ENCODE measurements around the gene TARS1. TPM values are rescaled to one million over a fixed set of nuclear protein-coding genes. Genes with fewer than 3 reads are reported as not detected.

The TARS1 gene
- polyA plus RNA-seq, 1 donor from 2014 or later = 88.7 TPM

GRCh38 chr5:33482335-33482734 is 41.6 kb downstream of the TARS1 start:
- H3K27me3 ChIP-seq (ENCODE audit: insufficient read depth, low read depth, low read length) = no peaks in the 10 kb centered on the region
- TF ChIP-seq TAF1 (IDR thresholded peaks at IDR 0.05; ENCODE audit: low read depth) = no peak
- no peak for TF ChIP-seq EP300 (conservative IDR thresholded peaks at IDR 0.05; ENCODE audit: poor library complexity, severe bottlenecking)
- TF ChIP-seq REST (IDR thresholded peaks at IDR 0.05; ENCODE audit: borderline replicate concordance) = peak; percentile 35
- peak; percentile 36 for TF ChIP-seq POLR2AphosphoS5 (IDR thresholded peaks at IDR 0.05)
- no peaks in the 10 kb centered on the region for H3K36me3 ChIP-seq (ENCODE audit: insufficient read depth, low read length)
- H3K27ac ChIP-seq (ENCODE audit: low read length) = no peak overlapping the region
- no peak overlapping the region for H2AFZ ChIP-seq (ENCODE audit: low read depth, low read length)
- H3K79me2 ChIP-seq (replicated peaks; ENCODE audit: insufficient read depth, low read length) = no peaks in the 10 kb centered on the region
- H4K20me1 ChIP-seq (ENCODE audit: insufficient read depth) = no peaks in the 10 kb centered on the region
- no peak overlapping the region for H3K4me3 ChIP-seq (ENCODE audit: low read length)
- H3K9ac ChIP-seq (ENCODE audit: low read length) = no peak overlapping the region
- H3K4me2 ChIP-seq (ENCODE audit: low read length) = no peak overlapping the region
- H3F3A ChIP-seq (ENCODE audit: insufficient read depth, low read length, poor library complexity, severe bottlenecking) = no peaks in the 10 kb centered on the region
- H3K9me2 ChIP-seq (ENCODE audit: insufficient read depth, low read length) = no peaks in the 10 kb centered on the region
- H3K9me3 ChIP-seq (ENCODE audit: low read length) = no peaks in the 10 kb centered on the region

GRCh38 chr5:33487236-33487635 is 46.5 kb downstream of the TARS1 start:
- H3K36me3 ChIP-seq (ENCODE audit: insufficient read depth, low read length) = no peaks in the 10 kb centered on the region
- H3K9me2 ChIP-seq (ENCODE audit: insufficient read depth, low read length) = no peaks in the 10 kb centered on the region
- no peaks in the 10 kb centered on the region for H3K9me3 ChIP-seq (ENCODE audit: low read length)
- H3K27me3 ChIP-seq (ENCODE audit: insufficient read depth, low read depth, low read length) = no peaks in the 10 kb centered on the region
- TF ChIP-seq MXI1 (conservative IDR thresholded peaks at IDR 0.05; ENCODE audit: poor library complexity, severe bottlenecking) (no peak), TAF1 (IDR thresholded peaks at IDR 0.05; ENCODE audit: low read depth) (no peak), EZH2 (IDR thresholded peaks at IDR 0.05; ENCODE audit: borderline replicate concordance, insufficient read depth, low read length, poor library complexity, severe bottlenecking) (no peak), POLR2AphosphoS5 (IDR thresholded peaks at IDR 0.05) (no peak), SMC3 (conservative IDR thresholded peaks at IDR 0.05; ENCODE audit: poor library complexity) (no peak), EP300 (conservative IDR thresholded peaks at IDR 0.05; ENCODE audit: poor library complexity, severe bottlenecking) (no peak), CTCF (IDR thresholded peaks at IDR 0.05; ENCODE audit: poor library complexity, severe bottlenecking) (no peak), REST (IDR thresholded peaks at IDR 0.05; ENCODE audit: borderline replicate concordance) (no peak), RAD21 (conservative IDR thresholded peaks at IDR 0.05) (no peak)
- no peak overlapping the region for H3K9ac ChIP-seq (ENCODE audit: low read length)
- no peaks in the 10 kb centered on the region for H4K20me1 ChIP-seq (ENCODE audit: insufficient read depth)
- no peak overlapping the region for H2AFZ ChIP-seq (ENCODE audit: low read depth, low read length)
- no peak overlapping the region for H3K4me2 ChIP-seq (ENCODE audit: low read length)
- no peak overlapping the region for H3K4me3 ChIP-seq (ENCODE audit: low read length)
- H3K79me2 ChIP-seq (replicated peaks; ENCODE audit: insufficient read depth, low read length) = no peaks in the 10 kb centered on the region
- no peak overlapping the region for H3K27ac ChIP-seq (ENCODE audit: low read length)
- H3F3A ChIP-seq (ENCODE audit: insufficient read depth, low read length, poor library complexity, severe bottlenecking) = no peaks in the 10 kb centered on the region

Data from neural cell (in vitro differentiated cells).